GM12875 (cell line): ENCODE measurements around the gene ACD.

Experiments
- H3K4me3 ChIP-seq: one replicate; pipeline ENCODE4 v1.5.1; 2011; ENCODE audit warnings: low read depth, low read length, control low read depth
- CTCF ChIP-seq: IDR thresholded peaks from 2 replicates; pipeline ENCODE4 v1.5.1; 2011; ENCODE audit warnings: low read depth, mild to moderate bottlenecking, control low read depth, inconsistent platforms, low read length, moderate library complexity, borderline replicate concordance; ENCODE audit not compliant: insufficient read depth

The ACD gene

GRCh38 chr16:67655363-67655762 lies 4.7 kb downstream of the ACD start:
- no peak overlapping the region for H3K4me3 ChIP-seq
- no peak for TF ChIP-seq CTCF

GRCh38 chr16:67654403-67654911 lies 5.6 kb downstream of the ACD start:
- no peak overlapping the region for H3K4me3 ChIP-seq
- TF ChIP-seq CTCF, result no peak

- H3K4me3 ChIP-seq, result no peak overlapping the region
- TF ChIP-seq CTCF, result no peak
Measured at GRCh38 chr16:67653789-67654402, 6.2 kb downstream of the ACD start.

GRCh38 chr16:67653128-67653788 lies 6.8 kb downstream of the ACD start:
- no peak for TF ChIP-seq CTCF
- H3K4me3 ChIP-seq, result no peak overlapping the region

GRCh38 chr16:67652578-67653127 lies 7.4 kb downstream of the ACD start:
- H3K4me3 ChIP-seq, result no peak overlapping the region
- TF ChIP-seq CTCF, result no peak

GRCh38 chr16:67651847-67652246 lies 8.2 kb downstream of the ACD start:
- no peak for TF ChIP-seq CTCF
- H3K4me3 ChIP-seq, result no peak overlapping the region

- TF ChIP-seq CTCF, result no peak
- H3K4me3 ChIP-seq, result no peak overlapping the region
Measured at GRCh38 chr16:67651039-67651438, 9.0 kb downstream of the ACD start.
